ENCODE results near the gene AGAP2.
"Not testable (repeated sequence)": the region's sequence is repeated elsewhere in the genome, so short reads cannot be mapped to it uniquely, and the experiment has no call there.

The AGAP2 gene

DNA sequence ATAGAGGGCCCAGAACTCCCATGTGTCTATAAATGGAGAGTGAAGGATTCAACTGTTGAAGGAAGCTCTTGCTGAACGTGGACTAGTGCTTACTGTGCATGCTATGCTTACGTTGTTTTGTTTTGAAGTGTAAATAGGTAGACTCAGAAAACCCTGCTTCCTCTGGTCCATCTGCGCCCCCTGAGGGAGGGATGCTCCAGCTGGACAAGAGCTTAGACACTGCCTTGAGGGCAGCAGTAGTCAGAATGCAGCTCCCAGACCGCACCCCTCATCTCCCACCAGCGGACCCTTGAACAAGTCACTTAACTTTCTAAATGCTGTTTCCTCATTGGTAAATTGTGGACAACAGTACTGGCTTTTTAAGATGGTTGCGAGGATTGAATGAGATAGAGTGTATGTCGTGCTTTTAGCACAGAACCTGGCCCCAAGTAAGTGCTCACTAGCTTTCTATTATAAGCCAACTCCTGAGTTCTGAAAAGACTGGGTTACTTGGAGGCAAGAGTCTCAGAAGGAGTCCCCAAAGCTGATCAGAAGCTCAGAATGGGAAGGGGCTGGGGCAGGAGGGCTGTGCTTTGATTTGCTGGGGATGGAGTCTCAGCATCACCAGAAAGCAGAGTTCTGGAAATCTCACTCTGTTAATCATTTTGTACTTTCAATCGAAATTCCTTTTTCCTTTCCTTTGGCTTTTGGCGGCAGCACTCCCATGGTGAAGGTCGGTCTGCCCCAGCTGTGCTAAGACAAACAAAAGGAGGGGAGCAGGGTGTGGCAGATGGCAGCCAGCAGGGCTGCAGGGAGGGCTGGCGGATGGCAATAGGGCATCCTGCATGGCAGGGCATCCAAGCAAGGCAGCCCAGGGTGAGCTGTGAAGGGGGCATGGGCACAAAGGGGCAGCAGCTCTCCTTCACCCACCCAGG lies 15.6 kb downstream of the AGAP2 start:
- DNase-seq (ENCODE audit: low read depth in 2 of 2) = no peak

GRCh38 chr12:57721846-57722608 lies 16.5 kb downstream of the AGAP2 start:
- not testable (repeated sequence) for DNase-seq (ENCODE audit: low read depth in 2 of 2)

- DNase-seq (ENCODE audit: low read depth in 2 of 2) = no peak
Observed at GRCh38 chr12:57720606-57721595, 17.6 kb downstream of the AGAP2 start.

- DNase-seq (ENCODE audit: low read depth in 2 of 2) = no peak
Observed at GRCh38 chr12:57719777-57720605, 18.6 kb downstream of the AGAP2 start.

- no peak for DNase-seq (ENCODE audit: low read depth in 2 of 2)
Observed at GRCh38 chr12:57718641-57719528, 19.7 kb downstream of the AGAP2 start.

- no peak for DNase-seq (ENCODE audit: low read depth in 2 of 2)
Observed at GRCh38 chr12:57717846-57718640, 20.5 kb downstream of the AGAP2 start.

DNA sequence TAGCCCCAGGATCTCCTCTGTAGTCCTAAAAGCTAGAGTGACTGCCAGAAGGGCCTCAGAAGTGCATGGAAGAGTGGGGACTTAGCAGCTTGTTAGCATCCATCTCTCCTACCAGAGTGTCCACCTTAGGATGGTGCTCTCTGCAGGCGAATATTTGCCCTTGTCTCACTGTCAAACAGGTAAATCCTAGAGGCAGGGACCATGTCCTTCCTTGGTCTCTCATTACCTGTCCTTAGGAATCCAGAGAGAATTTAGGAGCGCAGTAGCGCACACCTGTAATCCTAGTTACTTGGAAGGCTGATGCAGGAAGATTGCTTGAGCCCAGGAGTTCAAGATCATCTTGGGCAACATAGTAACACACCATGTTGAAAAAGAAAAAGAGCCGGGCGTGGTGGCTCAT lies 21.4 kb downstream of the AGAP2 start:
- no peak for DNase-seq (ENCODE audit: low read depth in 2 of 2)

DNA sequence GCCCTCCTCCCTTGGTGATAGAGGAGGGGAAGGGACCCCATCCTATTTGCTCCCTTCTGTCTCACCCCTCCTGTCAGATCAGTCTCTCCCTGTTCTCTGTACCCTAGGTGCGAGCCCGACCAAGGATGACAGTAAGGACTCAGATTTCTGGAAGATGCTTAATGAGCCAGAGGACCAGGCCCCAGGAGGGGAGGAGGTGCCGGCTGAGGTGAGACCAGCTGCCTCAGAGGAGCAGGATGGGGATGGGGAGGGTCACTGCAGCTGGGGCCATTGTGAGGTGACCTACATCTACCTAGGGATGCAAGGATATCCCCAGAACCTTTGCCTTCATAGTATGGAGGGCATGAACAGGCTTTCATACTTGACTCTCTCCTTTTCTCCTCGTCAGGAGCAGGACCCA lies 22.2 kb downstream of the AGAP2 start:
- no peak for DNase-seq (ENCODE audit: low read depth in 2 of 2)

- no peak for DNase-seq (ENCODE audit: low read depth in 2 of 2)
Observed at GRCh38 chr12:57715786-57716185, 22.8 kb downstream of the AGAP2 start.

- DNase-seq (ENCODE audit: low read depth in 2 of 2) = not testable (repeated sequence)
Observed at GRCh38 chr12:57715036-57715748, 23.4 kb downstream of the AGAP2 start.

DNA sequence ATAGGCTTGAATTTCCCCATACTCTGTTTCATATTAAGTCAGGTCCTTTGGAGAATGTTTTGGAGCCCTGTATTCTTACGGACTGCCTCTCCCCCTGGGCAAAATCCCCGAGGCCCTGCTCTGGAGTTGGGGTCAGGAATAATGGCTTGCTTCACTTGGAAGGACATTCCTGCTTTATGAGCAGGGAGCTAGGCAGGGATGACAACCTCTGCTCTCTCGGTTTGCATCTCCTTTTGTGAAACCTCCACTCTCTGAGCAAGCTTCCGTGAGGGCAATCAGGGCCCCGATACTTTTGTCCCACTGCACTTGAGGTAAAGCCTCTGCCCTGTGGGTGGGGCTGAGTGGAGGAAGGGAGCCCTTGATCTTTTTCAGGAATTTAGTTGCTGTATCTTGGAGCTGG lies 25.3 kb downstream of the AGAP2 start:
- DNase-seq (ENCODE audit: low read depth in 2 of 2) = no peak

DNA sequence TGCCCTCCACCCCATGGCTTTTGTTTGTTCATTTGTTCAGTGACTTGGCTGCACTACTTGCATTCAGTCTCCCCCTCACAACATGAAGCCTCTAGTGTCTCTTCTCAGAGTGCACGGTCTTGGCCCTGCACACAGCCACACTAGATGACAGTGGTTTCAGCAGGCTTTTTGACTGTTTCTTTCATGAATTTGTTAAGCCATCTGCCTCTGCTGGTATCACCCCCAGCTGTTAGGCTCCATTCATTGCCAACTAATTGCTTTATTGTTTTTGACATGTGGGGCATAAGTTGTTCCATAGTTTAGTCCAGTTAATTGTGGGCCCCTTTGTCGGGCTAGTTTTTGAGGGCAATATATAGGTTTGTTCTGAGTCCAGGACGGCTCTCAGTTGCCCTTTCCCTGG lies 25.8 kb downstream of the AGAP2 start:
- DNase-seq (ENCODE audit: low read depth in 2 of 2) = no peak

GRCh38 chr12:57708296-57708695 lies 30.2 kb downstream of the AGAP2 start:
- no peak for DNase-seq (ENCODE audit: low read depth in 2 of 2)

DNA sequence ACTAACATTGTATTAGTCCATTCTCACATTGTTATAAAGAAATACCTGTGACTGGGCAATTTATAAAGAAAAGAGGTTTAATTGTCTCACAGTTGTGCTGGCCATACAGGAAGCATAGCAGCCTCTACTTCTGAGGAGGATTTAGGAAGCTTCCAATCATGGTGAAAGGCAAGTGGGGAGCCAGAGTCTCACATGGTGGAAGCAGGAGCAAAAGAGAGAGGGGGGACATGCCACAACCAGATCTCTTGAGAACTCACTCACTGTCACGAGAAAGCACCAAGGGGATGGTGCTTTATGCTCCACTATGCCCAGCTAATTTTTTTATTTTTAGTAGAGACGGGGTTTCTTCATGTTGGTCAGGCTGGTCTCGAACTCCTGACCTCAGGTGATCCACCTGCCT lies 31.3 kb downstream of the AGAP2 start:
- no peak for DNase-seq (ENCODE audit: low read depth in 2 of 2)

DNA sequence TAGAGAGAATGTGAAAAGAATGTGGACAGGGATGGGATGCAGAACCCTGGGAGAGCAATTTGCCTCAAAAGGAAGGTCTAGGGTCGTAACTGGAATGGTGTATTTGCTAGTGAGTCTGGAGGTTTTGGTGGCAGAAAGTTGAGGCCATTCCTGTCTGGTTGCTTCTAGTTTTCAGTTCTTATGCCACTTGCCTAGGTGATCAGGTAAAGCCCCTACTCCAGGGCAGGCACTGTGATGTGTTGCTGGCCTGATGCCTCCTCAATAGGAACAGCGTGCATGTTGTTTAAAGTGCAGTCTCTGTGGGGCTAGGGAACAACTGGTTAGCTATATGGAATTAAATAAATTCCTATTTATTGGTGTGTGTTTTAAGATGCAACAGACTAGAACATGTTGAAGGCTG lies 38.2 kb downstream of the AGAP2 start:
- no peak for DNase-seq (ENCODE audit: low read depth in 2 of 2)

GRCh38 chr12:57698414-57698813 lies 40.1 kb downstream of the AGAP2 start:
- no peak for DNase-seq (ENCODE audit: low read depth in 2 of 2)

GRCh38 chr12:57697076-57697475 lies 41.5 kb downstream of the AGAP2 start:
- DNase-seq (ENCODE audit: low read depth in 2 of 2) = no peak

GRCh38 chr12:57695770-57696432 lies 42.6 kb downstream of the AGAP2 start:
- DNase-seq (ENCODE audit: low read depth in 2 of 2) = no peak
